OCI-LY3 (cell line): Measurements from ENCODE around the gene GALNT18.

Source experiments
- H2AFZ ChIP-seq: fragments of 200-600, 300-600 bp; shearing (Covaris generic); 2 replicates; pipeline ENCODE4 v1.6.0; 2014; ENCODE audit warnings: antibody characterized with exemption, low read depth, low read length
- H3K27ac ChIP-seq: fragments of 200-600, 300-600 bp; sonication (generic); 2 replicates; pipeline ENCODE4 v1.5.1; 2014; ENCODE audit warnings: mild to moderate bottlenecking, low read length, moderate library complexity, mixed read lengths
- H3K27me3 ChIP-seq: fragments of 200-600, 300-600 bp; sonication (generic); 2 replicates; pipeline ENCODE4 v1.6.1; 2014; ENCODE audit warnings: low read depth, low read length, mixed read lengths
- H3K36me3 ChIP-seq: fragments of 200-600, 300-600 bp; sonication (generic); replicated peaks from 2 replicates; pipeline ENCODE3; 2014; ENCODE audit warnings: low read depth, low read length, mixed read lengths
- H3K4me1 ChIP-seq: fragments of 300-600, 200-600 bp; sonication (generic); 2 replicates; pipeline ENCODE4 v1.6.1; 2014; ENCODE audit warnings: low read length, mixed read lengths
- H3K4me2 ChIP-seq: fragments of 200-600, 300-600 bp; sonication (generic); 2 replicates; pipeline ENCODE4 v1.6.1; 2014; ENCODE audit warnings: low read length, mixed read lengths
- H3K4me3 ChIP-seq: fragments of 300-600, 200-600 bp; sonication (generic); 2 replicates; pipeline ENCODE4 v1.5.1; 2014; ENCODE audit warnings: antibody characterized with exemption, mild to moderate bottlenecking, low read length, moderate library complexity
- H3K79me2 ChIP-seq: fragments of 300-600, 200-600 bp; shearing (Covaris generic); 2 replicates; pipeline ENCODE4 v1.6.1; 2014; ENCODE audit warnings: mild to moderate bottlenecking, low read length, mixed read lengths
- H3K9ac ChIP-seq: fragments of 300-600, 200-600 bp; shearing (Covaris generic); 2 replicates; pipeline ENCODE4 v1.6.0; 2014; ENCODE audit warnings: mild to moderate bottlenecking, low read length, moderate library complexity
- H3K9me3 ChIP-seq: fragments of 200-600, 300-600 bp; shearing (Covaris generic); 2 replicates; pipeline ENCODE4 v1.6.1; 2014; ENCODE audit warnings: low read length, mixed read lengths; ENCODE audit not compliant: insufficient read depth
- H4K20me1 ChIP-seq: fragments of 200-600, 300-600 bp; sonication (generic); 2 replicates; pipeline ENCODE4 v1.6.1; 2016; ENCODE audit warnings: low read length, mixed read lengths; ENCODE audit not compliant: insufficient read depth
- CTCF ChIP-seq: fragments of 200-600, 300-600 bp; sonication (generic); IDR thresholded peaks from 2 replicates; pipeline ENCODE4 v1.5.1; 2014; ENCODE audit warnings: antibody characterized with exemption, low read length, low read depth
- EZH2phosphoT487 ChIP-seq: fragments of 200-600 bp; shearing (Covaris generic); IDR thresholded peaks from 2 replicates; pipeline ENCODE4 v1.6.1; 2018; ENCODE audit warnings: antibody characterized with exemption, mixed run types, low read depth

Gene GALNT18

DNA sequence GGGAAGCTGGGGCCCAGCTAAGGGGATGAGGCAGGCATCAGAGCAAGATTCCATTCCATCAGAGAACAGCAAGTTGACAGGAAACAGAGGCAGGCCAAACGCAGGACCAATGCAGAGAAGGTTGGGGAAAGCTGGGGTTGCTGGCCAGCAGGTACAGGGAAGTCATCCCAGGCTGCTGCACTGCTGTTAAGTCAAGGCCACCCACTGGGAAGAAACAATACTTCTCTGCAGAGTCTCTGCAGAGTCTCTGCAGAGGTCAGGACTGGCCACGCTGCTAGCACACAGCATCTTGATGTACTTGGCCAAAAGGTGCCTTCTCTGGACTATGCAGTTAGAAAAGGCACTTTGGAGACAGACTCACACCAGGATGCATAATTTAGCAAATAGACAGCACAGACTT, 200.3 kb downstream of the GALNT18 start:
- no peak for TF ChIP-seq EZH2phosphoT487
- TF ChIP-seq CTCF, result no peak
- Histone ChIP-seq H3K27me3 (peaks cover 8% of the 10 kb centered on the region), H3K36me3 (no peaks in the 10 kb centered on the region), H3K4me2 (no peak overlapping the region), H3K79me2 (no peaks in the 10 kb centered on the region), H4K20me1 (no peaks in the 10 kb centered on the region), H3K9me3 (no peaks in the 10 kb centered on the region), H3K4me3 (no peak overlapping the region), H3K4me1 (no peaks in the 10 kb centered on the region), H3K9ac (no peak overlapping the region), H3K27ac (no peak overlapping the region), H2AFZ (no peak overlapping the region)

GRCh38 chr11:11420899-11421285, 200.9 kb downstream of the GALNT18 start:
- Histone ChIP-seq H3K27ac (no peak overlapping the region), H3K4me2 (no peak overlapping the region), H3K9me3 (no peaks in the 10 kb centered on the region), H3K4me1 (no peaks in the 10 kb centered on the region), H3K4me3 (no peak overlapping the region), H3K36me3 (no peaks in the 10 kb centered on the region), H3K9ac (no peak overlapping the region), H2AFZ (no peak overlapping the region), H4K20me1 (no peaks in the 10 kb centered on the region), H3K27me3 (peaks cover 13% of the 10 kb centered on the region), H3K79me2 (no peaks in the 10 kb centered on the region)
- TF ChIP-seq CTCF, result no peak
- no peak for TF ChIP-seq EZH2phosphoT487

GRCh38 chr11:11420191-11420898, 201.5 kb downstream of the GALNT18 start:
- Histone ChIP-seq H3K9ac (no peak overlapping the region), H3K27ac (no peak overlapping the region), H3K79me2 (no peaks in the 10 kb centered on the region)

DNA sequence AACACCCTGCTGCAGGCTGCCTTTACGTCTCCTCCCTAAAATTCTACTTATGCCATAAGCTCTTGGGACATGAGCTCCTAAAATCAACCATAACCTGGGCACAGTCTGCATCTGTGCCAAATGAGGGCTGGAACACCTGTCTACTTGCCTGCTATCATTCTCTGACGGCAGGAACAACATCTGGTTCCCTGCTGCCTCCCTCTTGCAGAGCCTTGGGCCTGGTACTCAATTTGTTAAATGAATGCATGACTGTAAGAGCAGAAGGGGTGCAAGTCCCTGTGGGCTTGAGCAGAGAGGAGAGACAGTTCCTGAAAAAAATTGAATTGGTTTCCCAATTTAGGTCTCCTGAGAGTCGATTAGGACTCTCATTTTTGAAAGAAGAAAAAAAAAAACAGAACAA, 202.1 kb downstream of the GALNT18 start:
- Histone ChIP-seq H2AFZ (no peak overlapping the region), H3K4me3 (no peak overlapping the region), H4K20me1 (no peaks in the 10 kb centered on the region), H3K9ac (no peak overlapping the region), H3K36me3 (no peaks in the 10 kb centered on the region), H3K79me2 (no peaks in the 10 kb centered on the region), H3K4me1 (no peaks in the 10 kb centered on the region), H3K9me3 (no peaks in the 10 kb centered on the region), H3K27me3 (peaks cover 17% of the 10 kb centered on the region), H3K4me2 (no peak overlapping the region), H3K27ac (no peak overlapping the region)
- no peak for TF ChIP-seq CTCF
- no peak for TF ChIP-seq EZH2phosphoT487

More at GRCh38 chr11:11420191-11420898, 201.5 kb downstream of the GALNT18 start:
- no peak overlapping the region for H3K4me3 ChIP-seq
- TF ChIP-seq CTCF (no peak), EZH2phosphoT487 (no peak)
- no peak overlapping the region for H3K4me2 ChIP-seq
- no peak overlapping the region for H2AFZ ChIP-seq
- peaks cover 17% of the 10 kb centered on the region for H3K27me3 ChIP-seq
- no peaks in the 10 kb centered on the region for H3K4me1 ChIP-seq
- no peaks in the 10 kb centered on the region for H3K36me3 ChIP-seq
- no peaks in the 10 kb centered on the region for H3K9me3 ChIP-seq
- no peaks in the 10 kb centered on the region for H4K20me1 ChIP-seq
